DMS 273 (cell line): ENCODE measurements around the gene HDAC4.

Experiments
- DNase-seq: peaks from one replicate; lab custom pipeline; 2025; ENCODE audit not compliant: unreplicated experiment; lab: John Stamatoyannopoulos, UW

HDAC4 gene

GRCh38 chr2:239370876-239371725, 29.7 kb downstream of the HDAC4 start:
- no peak for DNase-seq

GRCh38 chr2:239370403-239370802, 30.4 kb downstream of the HDAC4 start:
- DNase-seq = no peak

GRCh38 chr2:239369631-239370161, 31.1 kb downstream of the HDAC4 start:
- DNase-seq = no peak

- no peak for DNase-seq
Measured at GRCh38 chr2:239368906-239369552, 31.8 kb downstream of the HDAC4 start.

GRCh38 chr2:239368321-239368720, 32.5 kb downstream of the HDAC4 start:
- no peak for DNase-seq

- DNase-seq = no peak
Measured at GRCh38 chr2:239366740-239367139, 34.1 kb downstream of the HDAC4 start.

GRCh38 chr2:239365782-239366435, 34.9 kb downstream of the HDAC4 start:
- no peak for DNase-seq

- DNase-seq = no peak
Measured at GRCh38 chr2:239365071-239365781, 35.6 kb downstream of the HDAC4 start.

GRCh38 chr2:239363946-239364637, 36.7 kb downstream of the HDAC4 start:
- no peak for DNase-seq

GRCh38 chr2:239362507-239362906, 38.3 kb downstream of the HDAC4 start:
- DNase-seq = no peak

GRCh38 chr2:239361311-239361642, 39.5 kb downstream of the HDAC4 start:
- no peak for DNase-seq

GRCh38 chr2:239360421-239361310, 40.2 kb downstream of the HDAC4 start:
- DNase-seq = no peak

GRCh38 chr2:239360008-239360407, 40.8 kb downstream of the HDAC4 start:
- DNase-seq = no peak

- DNase-seq = no peak
Measured at GRCh38 chr2:239359196-239359912, 41.5 kb downstream of the HDAC4 start.

- no peak for DNase-seq
Measured at GRCh38 chr2:239358062-239358754, 42.6 kb downstream of the HDAC4 start.

- DNase-seq = no peak
Measured at GRCh38 chr2:239355724-239356123, 45.1 kb downstream of the HDAC4 start.

GRCh38 chr2:239355139-239355538, 45.7 kb downstream of the HDAC4 start:
- DNase-seq = no peak

- DNase-seq = no peak
Measured at GRCh38 chr2:239354791-239355136, 46.1 kb downstream of the HDAC4 start.
